ENCODE data around the gene PPP1R10. TPM values are rescaled to one million over a fixed set of nuclear protein-coding genes. Genes with fewer than 3 reads are reported as not detected.

The PPP1R10 gene
- total and polyA plus RNA-seq, 2 of the 13 experiments (the other 11 are each of a cell fraction or from before 2014, with no cell fraction given): 26.3 to 38.4 TPM

DNA sequence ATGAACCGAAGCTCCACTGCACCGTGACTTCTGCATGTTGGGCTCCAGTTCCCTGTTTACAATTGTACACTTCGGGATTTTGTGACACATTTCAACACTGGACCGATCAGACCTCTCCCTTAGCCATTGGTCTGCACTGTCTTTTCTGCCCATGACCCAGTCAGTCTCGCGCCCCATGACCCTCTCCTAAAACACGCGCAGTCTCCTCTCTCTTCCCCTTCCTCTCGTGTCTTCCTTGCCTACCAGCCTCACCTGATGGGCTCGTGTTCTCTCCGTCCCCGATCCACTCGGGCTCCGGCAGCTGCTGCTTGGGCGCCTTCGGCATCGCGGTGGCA is 46.3 kb downstream of the PPP1R10 start (continued):
- no peak for TF ChIP-seq ZBTB7A (CRISPR knock-in tag; IDR thresholded peaks at IDR 0.05)
- TF ChIP-seq ZNF251 (CRISPR knock-in tag; IDR thresholded peaks at IDR 0.05): peak; percentile 8; the same call in 1 of the 2 replicates
- no peak for TF ChIP-seq ZSCAN9 (CRISPR knock-in tag; IDR thresholded peaks at IDR 0.05; ENCODE audit: borderline replicate concordance)
- TF ChIP-seq, protein P1, sequence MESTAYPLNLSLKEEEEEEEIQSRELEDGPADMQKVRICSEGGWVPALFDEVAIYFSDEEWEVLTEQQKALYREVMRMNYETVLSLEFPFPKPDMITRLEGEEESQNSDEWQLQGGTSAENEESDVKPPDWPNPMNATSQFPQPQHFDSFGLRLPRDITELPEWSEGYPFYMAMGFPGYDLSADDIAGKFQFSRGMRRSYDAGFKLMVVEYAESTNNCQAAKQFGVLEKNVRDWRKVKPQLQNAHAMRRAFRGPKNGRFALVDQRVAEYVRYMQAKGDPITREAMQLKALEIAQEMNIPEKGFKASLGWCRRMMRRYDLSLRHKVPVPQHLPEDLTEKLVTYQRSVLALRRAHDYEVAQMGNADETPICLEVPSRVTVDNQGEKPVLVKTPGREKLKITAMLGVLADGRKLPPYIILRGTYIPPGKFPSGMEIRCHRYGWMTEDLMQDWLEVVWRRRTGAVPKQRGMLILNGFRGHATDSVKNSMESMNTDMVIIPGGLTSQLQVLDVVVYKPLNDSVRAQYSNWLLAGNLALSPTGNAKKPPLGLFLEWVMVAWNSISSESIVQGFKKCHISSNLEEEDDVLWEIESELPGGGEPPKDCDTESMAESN (CRISPR knock-in tag; conservative IDR thresholded peaks at IDR 0.05): no peak
- TF ChIP-seq ATF1 (CRISPR knock-in tag; IDR thresholded peaks at IDR 0.05): no peak
- TF ChIP-seq, protein P2, sequence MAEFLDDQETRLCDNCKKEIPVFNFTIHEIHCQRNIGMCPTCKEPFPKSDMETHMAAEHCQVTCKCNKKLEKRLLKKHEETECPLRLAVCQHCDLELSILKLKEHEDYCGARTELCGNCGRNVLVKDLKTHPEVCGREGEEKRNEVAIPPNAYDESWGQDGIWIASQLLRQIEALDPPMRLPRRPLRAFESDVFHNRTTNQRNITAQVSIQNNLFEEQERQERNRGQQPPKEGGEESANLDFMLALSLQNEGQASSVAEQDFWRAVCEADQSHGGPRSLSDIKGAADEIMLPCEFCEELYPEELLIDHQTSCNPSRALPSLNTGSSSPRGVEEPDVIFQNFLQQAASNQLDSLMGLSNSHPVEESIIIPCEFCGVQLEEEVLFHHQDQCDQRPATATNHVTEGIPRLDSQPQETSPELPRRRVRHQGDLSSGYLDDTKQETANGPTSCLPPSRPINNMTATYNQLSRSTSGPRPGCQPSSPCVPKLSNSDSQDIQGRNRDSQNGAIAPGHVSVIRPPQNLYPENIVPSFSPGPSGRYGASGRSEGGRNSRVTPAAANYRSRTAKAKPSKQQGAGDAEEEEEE (CRISPR knock-in tag; IDR thresholded peaks at IDR 0.05; ENCODE audit: borderline replicate concordance): no peak
- TF ChIP-seq, protein P3, sequence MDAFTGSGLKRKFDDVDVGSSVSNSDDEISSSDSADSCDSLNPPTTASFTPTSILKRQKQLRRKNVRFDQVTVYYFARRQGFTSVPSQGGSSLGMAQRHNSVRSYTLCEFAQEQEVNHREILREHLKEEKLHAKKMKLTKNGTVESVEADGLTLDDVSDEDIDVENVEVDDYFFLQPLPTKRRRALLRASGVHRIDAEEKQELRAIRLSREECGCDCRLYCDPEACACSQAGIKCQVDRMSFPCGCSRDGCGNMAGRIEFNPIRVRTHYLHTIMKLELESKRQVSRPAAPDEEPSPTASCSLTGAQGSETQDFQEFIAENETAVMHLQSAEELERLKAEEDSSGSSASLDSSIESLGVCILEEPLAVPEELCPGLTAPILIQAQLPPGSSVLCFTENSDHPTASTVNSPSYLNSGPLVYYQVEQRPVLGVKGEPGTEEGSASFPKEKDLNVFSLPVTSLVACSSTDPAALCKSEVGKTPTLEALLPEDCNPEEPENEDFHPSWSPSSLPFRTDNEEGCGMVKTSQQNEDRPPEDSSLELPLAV (CRISPR knock-in tag; conservative IDR thresholded peaks at IDR 0.05; ENCODE audit: low read depth): no peak
- TF ChIP-seq, protein P4, sequence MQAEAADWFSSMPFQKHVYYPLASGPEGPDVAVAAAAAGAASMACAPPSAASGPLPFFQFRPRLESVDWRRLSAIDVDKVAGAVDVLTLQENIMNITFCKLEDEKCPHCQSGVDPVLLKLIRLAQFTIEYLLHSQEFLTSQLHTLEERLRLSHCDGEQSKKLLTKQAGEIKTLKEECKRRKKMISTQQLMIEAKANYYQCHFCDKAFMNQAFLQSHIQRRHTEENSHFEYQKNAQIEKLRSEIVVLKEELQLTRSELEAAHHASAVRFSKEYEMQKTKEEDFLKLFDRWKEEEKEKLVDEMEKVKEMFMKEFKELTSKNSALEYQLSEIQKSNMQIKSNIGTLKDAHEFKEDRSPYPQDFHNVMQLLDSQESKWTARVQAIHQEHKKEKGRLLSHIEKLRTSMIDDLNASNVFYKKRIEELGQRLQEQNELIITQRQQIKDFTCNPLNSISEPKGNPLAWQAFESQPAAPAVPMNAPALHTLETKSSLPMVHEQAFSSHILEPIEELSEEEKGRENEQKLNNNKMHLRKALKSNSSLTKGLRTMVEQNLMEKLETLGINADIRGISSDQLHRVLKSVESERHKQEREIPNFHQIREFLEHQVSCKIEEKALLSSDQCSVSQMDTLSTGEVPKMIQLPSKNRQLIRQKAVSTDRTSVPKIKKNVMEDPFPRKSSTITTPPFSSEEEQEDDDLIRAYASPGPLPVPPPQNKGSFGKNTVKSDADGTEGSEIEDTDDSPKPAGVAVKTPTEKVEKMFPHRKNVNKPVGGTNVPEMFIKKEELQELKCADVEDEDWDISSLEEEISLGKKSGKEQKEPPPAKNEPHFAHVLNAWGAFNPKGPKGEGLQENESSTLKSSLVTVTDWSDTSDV (CRISPR knock-in tag; IDR thresholded peaks at IDR 0.05): peak; percentile 18; the same call in 1 of the 2 replicates
- TF ChIP-seq HMGA1 (CRISPR knock-in tag; conservative IDR thresholded peaks at IDR 0.05): no peak
- no peak for TF ChIP-seq ZNF724P (CRISPR knock-in tag; IDR thresholded peaks at IDR 0.05; ENCODE audit: borderline replicate concordance)
- TF ChIP-seq ZNF773 (CRISPR knock-in tag; IDR thresholded peaks at IDR 0.05; ENCODE audit: borderline replicate concordance): no peak
- no peak for TF ChIP-seq POLR2AphosphoS5 (IDR thresholded peaks at IDR 0.05; ENCODE audit: low read depth, low read length)
- TF ChIP-seq, protein P5, sequence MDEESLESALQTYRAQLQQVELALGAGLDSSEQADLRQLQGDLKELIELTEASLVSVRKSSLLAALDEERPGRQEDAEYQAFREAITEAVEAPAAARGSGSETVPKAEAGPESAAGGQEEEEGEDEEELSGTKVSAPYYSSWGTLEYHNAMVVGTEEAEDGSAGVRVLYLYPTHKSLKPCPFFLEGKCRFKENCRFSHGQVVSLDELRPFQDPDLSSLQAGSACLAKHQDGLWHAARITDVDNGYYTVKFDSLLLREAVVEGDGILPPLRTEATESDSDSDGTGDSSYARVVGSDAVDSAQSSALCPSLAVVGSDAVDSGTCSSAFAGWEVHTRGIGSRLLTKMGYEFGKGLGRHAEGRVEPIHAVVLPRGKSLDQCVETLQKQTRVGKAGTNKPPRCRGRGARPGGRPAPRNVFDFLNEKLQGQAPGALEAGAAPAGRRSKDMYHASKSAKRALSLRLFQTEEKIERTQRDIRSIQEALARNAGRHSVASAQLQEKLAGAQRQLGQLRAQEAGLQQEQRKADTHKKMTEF (CRISPR knock-in tag; IDR thresholded peaks at IDR 0.05): no peak
- 0 out of 2 replicates have a peak, but pooled peaks have one; percentile 11 for TF ChIP-seq ZNF776 (CRISPR knock-in tag; IDR thresholded peaks at IDR 0.05)
- 0 out of 2 replicates have a peak, but pooled peaks have one; percentile 58 for TF ChIP-seq SMAD9 (CRISPR knock-in tag; IDR thresholded peaks at IDR 0.05)
- no peak for TF ChIP-seq DPF2 (CRISPR knock-in tag; IDR thresholded peaks at IDR 0.05; ENCODE audit: borderline replicate concordance, low read depth)
- TF ChIP-seq ZNF354B (CRISPR knock-in tag; IDR thresholded peaks at IDR 0.05): 0 out of 2 replicates have a peak, but pooled peaks have one; percentile 83
- no peak for TF ChIP-seq MTA1 (CRISPR knock-in tag; IDR thresholded peaks at IDR 0.05; ENCODE audit: borderline replicate concordance)
